Loucy (cell line): ENCODE results near the gene AFAP1L1.

Experiments
- EZH2phosphoT487 ChIP-seq: fragments of 200-600 bp; IDR thresholded peaks from 2 replicates; pipeline ENCODE4 v1.6.1; 2018; ENCODE audit warnings: antibody characterized with exemption, mild to moderate bottlenecking, moderate library complexity, borderline replicate concordance
- TF ChIP-seq, protein P1 (sequence below): fragments of 200-600 bp; sonication (generic); conservative IDR thresholded peaks from 2 replicates; pipeline ENCODE4 v1.5.1; 2014; ENCODE audit warnings: mild to moderate bottlenecking, antibody characterized with exemption, low read length

- TF ChIP-seq, protein P1, sequence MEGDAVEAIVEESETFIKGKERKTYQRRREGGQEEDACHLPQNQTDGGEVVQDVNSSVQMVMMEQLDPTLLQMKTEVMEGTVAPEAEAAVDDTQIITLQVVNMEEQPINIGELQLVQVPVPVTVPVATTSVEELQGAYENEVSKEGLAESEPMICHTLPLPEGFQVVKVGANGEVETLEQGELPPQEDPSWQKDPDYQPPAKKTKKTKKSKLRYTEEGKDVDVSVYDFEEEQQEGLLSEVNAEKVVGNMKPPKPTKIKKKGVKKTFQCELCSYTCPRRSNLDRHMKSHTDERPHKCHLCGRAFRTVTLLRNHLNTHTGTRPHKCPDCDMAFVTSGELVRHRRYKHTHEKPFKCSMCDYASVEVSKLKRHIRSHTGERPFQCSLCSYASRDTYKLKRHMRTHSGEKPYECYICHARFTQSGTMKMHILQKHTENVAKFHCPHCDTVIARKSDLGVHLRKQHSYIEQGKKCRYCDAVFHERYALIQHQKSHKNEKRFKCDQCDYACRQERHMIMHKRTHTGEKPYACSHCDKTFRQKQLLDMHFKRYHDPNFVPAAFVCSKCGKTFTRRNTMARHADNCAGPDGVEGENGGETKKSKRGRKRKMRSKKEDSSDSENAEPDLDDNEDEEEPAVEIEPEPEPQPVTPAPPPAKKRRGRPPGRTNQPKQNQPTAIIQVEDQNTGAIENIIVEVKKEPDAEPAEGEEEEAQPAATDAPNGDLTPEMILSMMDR = no peak
- no peak for TF ChIP-seq EZH2phosphoT487
These were observed 104.4 kb downstream of the AFAP1L1 start for GRCh38 chr5:149376104-149376503.
